Measurements from ENCODE around the gene MSN.

Gene MSN

DNA sequence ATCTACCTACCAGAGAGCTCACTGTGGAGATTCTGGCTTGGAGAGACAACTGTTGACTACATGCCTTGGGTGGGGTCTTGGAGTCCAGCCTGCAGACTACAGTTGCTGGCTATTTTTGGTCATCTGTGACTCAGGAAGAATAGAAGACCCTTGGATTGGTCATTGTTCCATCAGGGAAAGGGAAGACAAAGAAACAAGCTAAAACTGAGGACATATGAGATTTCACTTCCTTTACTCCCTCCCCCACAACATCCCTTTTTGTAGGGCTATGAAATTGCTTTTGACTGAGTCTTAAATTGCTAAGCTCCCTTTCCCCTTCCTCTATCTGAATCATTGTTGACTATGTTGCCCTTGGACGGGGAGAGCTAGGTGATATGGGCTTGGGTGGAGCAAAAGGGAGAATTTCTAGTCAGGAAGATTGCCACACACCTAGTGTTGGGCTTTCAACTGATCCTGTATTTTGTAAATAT is 11.7 kb downstream of the MSN start:
- H3K27me3 ChIP-seq (ENCODE audit: low read length), result no peaks in the 10 kb centered on the region
- H3K36me3 ChIP-seq (ENCODE audit: low read length), result no peaks in the 10 kb centered on the region
- H3K9ac ChIP-seq (ENCODE audit: low read length), result no peak overlapping the region
- H3K9me3 ChIP-seq (ENCODE audit: insufficient read depth, low read length), result no peaks in the 10 kb centered on the region
- TF ChIP-seq, protein P1, sequence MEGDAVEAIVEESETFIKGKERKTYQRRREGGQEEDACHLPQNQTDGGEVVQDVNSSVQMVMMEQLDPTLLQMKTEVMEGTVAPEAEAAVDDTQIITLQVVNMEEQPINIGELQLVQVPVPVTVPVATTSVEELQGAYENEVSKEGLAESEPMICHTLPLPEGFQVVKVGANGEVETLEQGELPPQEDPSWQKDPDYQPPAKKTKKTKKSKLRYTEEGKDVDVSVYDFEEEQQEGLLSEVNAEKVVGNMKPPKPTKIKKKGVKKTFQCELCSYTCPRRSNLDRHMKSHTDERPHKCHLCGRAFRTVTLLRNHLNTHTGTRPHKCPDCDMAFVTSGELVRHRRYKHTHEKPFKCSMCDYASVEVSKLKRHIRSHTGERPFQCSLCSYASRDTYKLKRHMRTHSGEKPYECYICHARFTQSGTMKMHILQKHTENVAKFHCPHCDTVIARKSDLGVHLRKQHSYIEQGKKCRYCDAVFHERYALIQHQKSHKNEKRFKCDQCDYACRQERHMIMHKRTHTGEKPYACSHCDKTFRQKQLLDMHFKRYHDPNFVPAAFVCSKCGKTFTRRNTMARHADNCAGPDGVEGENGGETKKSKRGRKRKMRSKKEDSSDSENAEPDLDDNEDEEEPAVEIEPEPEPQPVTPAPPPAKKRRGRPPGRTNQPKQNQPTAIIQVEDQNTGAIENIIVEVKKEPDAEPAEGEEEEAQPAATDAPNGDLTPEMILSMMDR (IDR thresholded peaks at IDR 0.05; ENCODE audit: insufficient read depth, low read length, poor library complexity, severe bottlenecking), result no peak
- no peak for TF ChIP-seq EZH2phosphoT487 (conservative IDR thresholded peaks at IDR 0.05; ENCODE audit: low read length)
- no peak overlapping the region for H3K27ac ChIP-seq (ENCODE audit: low read depth, low read length)
- H3F3A ChIP-seq (ENCODE audit: insufficient read depth), result no peaks in the 10 kb centered on the region
- H3K4me2 ChIP-seq (ENCODE audit: low read depth, low read length, poor library complexity, severe bottlenecking), result no peak overlapping the region
- H3K79me2 ChIP-seq (ENCODE audit: insufficient read depth, low read length), result peaks cover 95% of the 10 kb centered on the region
- no peak overlapping the region for H2AFZ ChIP-seq (ENCODE audit: low read depth, low read length, severe bottlenecking)
- no peaks in the 10 kb centered on the region for H3K9me2 ChIP-seq (replicated peaks; ENCODE audit: insufficient read depth, low read length)
- no peak overlapping the region for H3K4me3 ChIP-seq (ENCODE audit: insufficient read depth, low read length, poor library complexity, severe bottlenecking)
- no peaks in the 10 kb centered on the region for H4K20me1 ChIP-seq (ENCODE audit: low read depth, low read length)

GRCh38 chrX:65681810-65682209 is 14.4 kb downstream of the MSN start:
- Histone ChIP-seq H3K36me3 (ENCODE audit: low read length) (no peaks in the 10 kb centered on the region), H3K9me3 (ENCODE audit: insufficient read depth, low read length) (no peaks in the 10 kb centered on the region)

DNA sequence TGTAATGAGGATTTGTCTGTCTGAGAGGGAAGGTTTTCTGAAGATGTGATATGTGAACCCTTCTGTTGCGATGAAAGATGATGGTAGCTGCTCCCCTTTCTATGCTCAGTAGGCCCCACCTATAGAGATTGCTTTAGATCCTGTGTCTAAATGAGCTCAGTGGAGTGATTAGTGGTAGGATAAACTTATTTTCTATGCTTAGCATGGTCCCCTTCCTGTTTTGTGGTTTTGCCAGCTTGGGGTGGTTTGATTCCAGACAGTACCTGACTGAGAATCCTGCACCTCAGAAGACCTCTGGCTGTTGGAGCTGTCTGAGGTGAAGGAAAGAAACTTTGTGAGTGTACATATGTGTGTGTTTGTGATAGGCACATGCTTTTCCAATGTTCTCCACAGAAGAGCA is 17.7 kb downstream of the MSN start:
- H2AFZ ChIP-seq (ENCODE audit: low read depth, low read length, severe bottlenecking), result no peak overlapping the region
- no peaks in the 10 kb centered on the region for H3K9me2 ChIP-seq (replicated peaks; ENCODE audit: insufficient read depth, low read length)
- H3K9me3 ChIP-seq (ENCODE audit: insufficient read depth, low read length), result no peaks in the 10 kb centered on the region
- no peaks in the 10 kb centered on the region for H4K20me1 ChIP-seq (ENCODE audit: low read depth, low read length)
- H3K27me3 ChIP-seq (ENCODE audit: low read length), result no peaks in the 10 kb centered on the region
- H3K4me2 ChIP-seq (ENCODE audit: low read depth, low read length, poor library complexity, severe bottlenecking), result no peak overlapping the region
- no peaks in the 10 kb centered on the region for H3K36me3 ChIP-seq (ENCODE audit: low read length)
- H3K79me2 ChIP-seq (ENCODE audit: insufficient read depth, low read length), result peaks cover 94% of the 10 kb centered on the region
- no peaks in the 10 kb centered on the region for H3F3A ChIP-seq (ENCODE audit: insufficient read depth)
- TF ChIP-seq, protein P1 (IDR thresholded peaks at IDR 0.05; ENCODE audit: insufficient read depth, low read length, poor library complexity, severe bottlenecking), result no peak
- no peak for TF ChIP-seq EZH2phosphoT487 (conservative IDR thresholded peaks at IDR 0.05; ENCODE audit: low read length)
- no peak overlapping the region for H3K27ac ChIP-seq (ENCODE audit: low read depth, low read length)
- H3K4me3 ChIP-seq (ENCODE audit: insufficient read depth, low read length, poor library complexity, severe bottlenecking), result no peak overlapping the region
- no peak overlapping the region for H3K9ac ChIP-seq (ENCODE audit: low read length)

More at GRCh38 chrX:65681810-65682209, 14.4 kb downstream of the MSN start:
- Histone ChIP-seq H3K27ac (ENCODE audit: low read depth, low read length) (no peak overlapping the region), H3K79me2 (ENCODE audit: insufficient read depth, low read length) (peaks cover 94% of the 10 kb centered on the region), H2AFZ (ENCODE audit: low read depth, low read length, severe bottlenecking) (no peak overlapping the region), H3K9ac (ENCODE audit: low read length) (no peak overlapping the region), H3F3A (ENCODE audit: insufficient read depth) (no peaks in the 10 kb centered on the region), H3K4me3 (ENCODE audit: insufficient read depth, low read length, poor library complexity, severe bottlenecking) (no peak overlapping the region), H3K9me2 (replicated peaks; ENCODE audit: insufficient read depth, low read length) (no peaks in the 10 kb centered on the region), H4K20me1 (ENCODE audit: low read depth, low read length) (no peaks in the 10 kb centered on the region), H3K27me3 (ENCODE audit: low read length) (no peaks in the 10 kb centered on the region), H3K4me2 (ENCODE audit: low read depth, low read length, poor library complexity, severe bottlenecking) (no peak overlapping the region)
- TF ChIP-seq, protein P1 (IDR thresholded peaks at IDR 0.05; ENCODE audit: insufficient read depth, low read length, poor library complexity, severe bottlenecking), result no peak
- TF ChIP-seq EZH2phosphoT487 (conservative IDR thresholded peaks at IDR 0.05; ENCODE audit: low read length), result no peak

All from SU-DHL-6 (cell line).